Osteoblast (primary cell): ENCODE results near the gene DIO2. TPM values are rescaled to one million over a fixed set of nuclear protein-coding genes. Genes with fewer than 3 reads are reported as not detected.

Source experiments
- DNase-seq: peaks from one replicate; pipeline ENCODE4 v3.0.0; 2011; ENCODE audit warnings: low spot score, mixed read lengths; ENCODE audit not compliant: insufficient read length; ENCODE audit errors: missing footprints
- H2AFZ ChIP-seq: 2 replicates; pipeline ENCODE4 v1.6.0; 2011; ENCODE audit warnings: mild to moderate bottlenecking, low read length
- H3K27ac ChIP-seq: 2 replicates; pipeline ENCODE4 v1.5.1; 2011; ENCODE audit warnings: mild to moderate bottlenecking, low read depth, low read length, moderate library complexity
- H3K27me3 ChIP-seq: 2 replicates; pipeline ENCODE4 v1.6.0; 2012; ENCODE audit warnings: mild to moderate bottlenecking, control low read depth, inconsistent platforms, low read length, moderate library complexity; ENCODE audit not compliant: insufficient read depth
- H3K36me3 ChIP-seq: 2 replicates; pipeline ENCODE4 v1.5.1; 2011; ENCODE audit warnings: mild to moderate bottlenecking, low read length, control low read depth, moderate library complexity; ENCODE audit not compliant: insufficient read depth
- H3K4me1 ChIP-seq: 2 replicates; pipeline ENCODE4 v1.5.1; 2011; ENCODE audit warnings: mild to moderate bottlenecking, low read length, control low read depth, moderate library complexity; ENCODE audit not compliant: insufficient read depth
- H3K4me2 ChIP-seq: 2 replicates; pipeline ENCODE4 v1.6.0; 2011; ENCODE audit warnings: mild to moderate bottlenecking, low read length; ENCODE audit not compliant: insufficient read depth
- H3K4me3 ChIP-seq: fragments of 200-600 bp; sonication (generic); 3 replicates; pipeline ENCODE4 v1.5.1; 2012; ENCODE audit warnings: mild to moderate bottlenecking, low read length, inconsistent platforms; ENCODE audit not compliant: insufficient read depth
- H3K79me2 ChIP-seq: 2 replicates; pipeline ENCODE4 v1.6.0; 2012; ENCODE audit warnings: mild to moderate bottlenecking, low read length, control low read depth, inconsistent platforms; ENCODE audit not compliant: insufficient read depth
- H3K9me3 ChIP-seq: 2 replicates; pipeline ENCODE4 v1.5.1; 2011; ENCODE audit warnings: low read depth, low read length, control low read depth
- H4K20me1 ChIP-seq: 2 replicates; pipeline ENCODE4 v1.6.0; 2012; ENCODE audit warnings: mild to moderate bottlenecking, low read length, control low read depth; ENCODE audit not compliant: insufficient read depth
- total RNA-seq: library from RNA; depleted of rRNA; stranded (reverse); fragments of >200 nt; gene quantifications from 2 replicates; pipeline ENCODE4 v1.2.3, GENCODE V29; 2012
- TF ChIP-seq, protein P1 (sequence below): IDR thresholded peaks from 2 replicates; pipeline ENCODE4 v1.5.1; 2011; ENCODE audit warnings: mild to moderate bottlenecking, low read depth, low read length, moderate library complexity; ENCODE audit errors: extremely low read depth

Gene DIO2
- total RNA-seq, 1 donor: 1.1 TPM

DNA sequence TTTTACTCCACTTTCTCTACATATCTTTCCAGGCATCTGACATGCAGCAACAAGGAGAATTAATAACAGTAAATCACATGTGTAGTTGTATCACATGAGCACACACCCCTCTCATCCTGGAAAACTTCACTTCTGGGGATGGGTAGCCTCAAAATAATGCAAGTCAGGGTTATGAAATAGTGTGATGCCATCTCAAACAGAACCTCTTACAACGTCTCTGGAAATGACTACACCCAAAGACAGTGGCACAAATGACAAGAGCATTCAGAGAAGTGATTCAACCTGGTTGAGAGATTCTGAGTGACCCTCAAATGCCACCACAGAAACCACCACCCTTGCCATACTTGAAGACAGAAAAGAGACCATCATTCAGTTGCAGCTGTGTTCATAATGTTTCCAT, 2.8 kb downstream of the DIO2 start:
- no peak for DNase-seq

DNA sequence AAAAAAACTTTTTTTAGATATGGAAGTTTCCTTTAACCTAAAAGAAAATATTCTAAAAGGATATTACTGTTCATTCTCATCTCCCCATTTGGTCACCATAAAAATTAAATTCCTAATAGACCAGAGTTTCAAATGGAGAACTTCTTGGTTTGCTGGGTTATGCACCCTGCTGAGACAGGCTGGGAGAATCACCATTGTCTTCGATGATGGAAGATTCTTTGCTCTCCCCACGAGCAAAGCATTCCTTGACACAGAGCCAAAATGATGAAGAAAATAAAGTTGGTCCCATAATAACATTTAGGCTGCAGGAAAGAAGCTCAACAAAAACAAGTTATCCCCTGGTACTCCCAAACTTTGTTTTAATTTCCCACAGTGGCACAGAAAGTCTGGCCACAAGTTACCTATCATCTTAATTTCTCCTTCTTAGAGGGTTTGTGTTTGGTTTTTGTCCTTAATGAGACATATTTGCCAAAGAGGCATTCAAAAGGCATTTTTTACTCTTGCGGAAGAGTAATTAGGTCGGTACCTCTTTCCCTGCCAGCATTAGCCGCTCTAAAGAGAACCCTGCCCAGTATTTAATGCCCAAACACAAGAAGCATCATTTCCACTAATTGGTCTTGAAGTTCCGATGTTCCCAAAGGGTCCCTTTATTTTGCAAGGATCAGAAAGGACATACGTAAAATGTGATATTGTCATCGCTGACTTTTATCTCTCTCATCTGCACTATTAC, 4.8 kb downstream of the DIO2 start:
- no peak for DNase-seq
- Histone ChIP-seq H3K9me3 (no peaks in the 10 kb centered on the region), H3K4me2 (no peak overlapping the region), H3K4me3 (no peak overlapping the region), H3K79me2 (no peaks in the 10 kb centered on the region), H4K20me1 (no peaks in the 10 kb centered on the region), H3K4me1 (peaks cover 5% of the 10 kb centered on the region), H2AFZ (no peak overlapping the region), H3K27me3 (peaks cover 3% of the 10 kb centered on the region), H3K36me3 (no peaks in the 10 kb centered on the region), H3K27ac (no peak overlapping the region)
- TF ChIP-seq, protein P1, sequence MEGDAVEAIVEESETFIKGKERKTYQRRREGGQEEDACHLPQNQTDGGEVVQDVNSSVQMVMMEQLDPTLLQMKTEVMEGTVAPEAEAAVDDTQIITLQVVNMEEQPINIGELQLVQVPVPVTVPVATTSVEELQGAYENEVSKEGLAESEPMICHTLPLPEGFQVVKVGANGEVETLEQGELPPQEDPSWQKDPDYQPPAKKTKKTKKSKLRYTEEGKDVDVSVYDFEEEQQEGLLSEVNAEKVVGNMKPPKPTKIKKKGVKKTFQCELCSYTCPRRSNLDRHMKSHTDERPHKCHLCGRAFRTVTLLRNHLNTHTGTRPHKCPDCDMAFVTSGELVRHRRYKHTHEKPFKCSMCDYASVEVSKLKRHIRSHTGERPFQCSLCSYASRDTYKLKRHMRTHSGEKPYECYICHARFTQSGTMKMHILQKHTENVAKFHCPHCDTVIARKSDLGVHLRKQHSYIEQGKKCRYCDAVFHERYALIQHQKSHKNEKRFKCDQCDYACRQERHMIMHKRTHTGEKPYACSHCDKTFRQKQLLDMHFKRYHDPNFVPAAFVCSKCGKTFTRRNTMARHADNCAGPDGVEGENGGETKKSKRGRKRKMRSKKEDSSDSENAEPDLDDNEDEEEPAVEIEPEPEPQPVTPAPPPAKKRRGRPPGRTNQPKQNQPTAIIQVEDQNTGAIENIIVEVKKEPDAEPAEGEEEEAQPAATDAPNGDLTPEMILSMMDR: no peak

More for the DNA sequence above, 2.8 kb downstream of the DIO2 start:
- H3K4me1 ChIP-seq: peaks cover 11% of the 10 kb centered on the region
- no peaks in the 10 kb centered on the region for H3K9me3 ChIP-seq
- no peaks in the 10 kb centered on the region for H3K36me3 ChIP-seq
- H3K27ac ChIP-seq: no peak overlapping the region
- peaks cover 3% of the 10 kb centered on the region for H3K27me3 ChIP-seq
- H3K4me3 ChIP-seq: no peak overlapping the region
- H2AFZ ChIP-seq: no peak overlapping the region
- no peaks in the 10 kb centered on the region for H3K79me2 ChIP-seq
- H3K4me2 ChIP-seq: no peak overlapping the region
- H4K20me1 ChIP-seq: no peaks in the 10 kb centered on the region
- TF ChIP-seq, protein P1: no peak

DNA sequence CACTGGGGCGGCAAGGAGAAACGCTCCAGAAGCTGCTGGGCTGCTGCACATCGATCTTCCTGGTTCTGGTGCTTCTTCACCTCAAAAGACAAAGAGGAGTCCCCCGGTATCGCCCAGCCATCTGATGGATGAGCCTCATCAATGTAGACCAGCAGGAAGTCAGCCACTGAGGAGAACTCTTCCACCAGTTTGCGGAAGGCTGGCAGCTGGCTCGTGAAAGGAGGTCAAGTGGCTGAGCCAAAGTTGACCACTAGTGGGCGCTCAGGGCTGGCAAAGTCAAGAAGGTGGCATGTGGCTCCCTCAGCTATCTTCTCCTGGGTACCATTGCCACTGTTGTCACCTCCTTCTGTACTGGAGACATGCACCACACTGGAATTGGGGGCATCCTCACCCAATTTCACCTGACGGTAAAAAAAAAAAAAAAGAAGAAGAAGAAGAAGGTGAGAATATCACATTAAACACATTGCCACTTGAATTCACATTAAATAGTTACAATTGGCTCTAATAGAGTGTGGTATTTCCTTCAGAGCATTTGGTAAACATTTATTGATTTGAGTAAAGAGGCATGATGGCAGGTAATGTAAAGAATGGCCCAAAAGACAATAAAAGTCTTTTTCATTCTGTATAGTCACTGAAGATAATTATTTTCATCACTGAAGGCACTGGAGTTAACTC, 8.3 kb downstream of the DIO2 start:
- H3K27ac ChIP-seq: no peak overlapping the region
- H3K27me3 ChIP-seq: no peaks in the 10 kb centered on the region
- no peaks in the 10 kb centered on the region for H4K20me1 ChIP-seq
- no peak overlapping the region for H3K4me3 ChIP-seq
- TF ChIP-seq, protein P1: peak; percentile 37
- H3K36me3 ChIP-seq: no peaks in the 10 kb centered on the region
- H3K4me1 ChIP-seq: no peaks in the 10 kb centered on the region
- no peak overlapping the region for H2AFZ ChIP-seq
- no peak for DNase-seq
- H3K4me2 ChIP-seq: no peak overlapping the region
- no peaks in the 10 kb centered on the region for H3K79me2 ChIP-seq
- no peaks in the 10 kb centered on the region for H3K9me3 ChIP-seq

- no peak overlapping the region for H3K4me3 ChIP-seq
- TF ChIP-seq, protein P1: no peak
These were observed 11.2 kb downstream of the DIO2 start for GRCh38 chr14:80200093-80200492.

More at GRCh38 chr14:80200093-80200492, 11.2 kb downstream of the DIO2 start:
- Histone ChIP-seq H2AFZ (no peak overlapping the region), H3K4me2 (no peak overlapping the region), H3K4me1 (no peaks in the 10 kb centered on the region), H4K20me1 (no peaks in the 10 kb centered on the region), H3K79me2 (no peaks in the 10 kb centered on the region), H3K27me3 (no peaks in the 10 kb centered on the region), H3K9me3 (no peaks in the 10 kb centered on the region), H3K36me3 (no peaks in the 10 kb centered on the region), H3K27ac (no peak overlapping the region)
- no peak for DNase-seq
